ENCODE data around the gene CCDC184. TPM values are rescaled to one million over a fixed set of nuclear protein-coding genes. Genes with fewer than 3 reads are reported as not detected.

CCDC184 gene
- total RNA-seq, 1 donor from 2014 or later, result 0.18 TPM

DNA sequence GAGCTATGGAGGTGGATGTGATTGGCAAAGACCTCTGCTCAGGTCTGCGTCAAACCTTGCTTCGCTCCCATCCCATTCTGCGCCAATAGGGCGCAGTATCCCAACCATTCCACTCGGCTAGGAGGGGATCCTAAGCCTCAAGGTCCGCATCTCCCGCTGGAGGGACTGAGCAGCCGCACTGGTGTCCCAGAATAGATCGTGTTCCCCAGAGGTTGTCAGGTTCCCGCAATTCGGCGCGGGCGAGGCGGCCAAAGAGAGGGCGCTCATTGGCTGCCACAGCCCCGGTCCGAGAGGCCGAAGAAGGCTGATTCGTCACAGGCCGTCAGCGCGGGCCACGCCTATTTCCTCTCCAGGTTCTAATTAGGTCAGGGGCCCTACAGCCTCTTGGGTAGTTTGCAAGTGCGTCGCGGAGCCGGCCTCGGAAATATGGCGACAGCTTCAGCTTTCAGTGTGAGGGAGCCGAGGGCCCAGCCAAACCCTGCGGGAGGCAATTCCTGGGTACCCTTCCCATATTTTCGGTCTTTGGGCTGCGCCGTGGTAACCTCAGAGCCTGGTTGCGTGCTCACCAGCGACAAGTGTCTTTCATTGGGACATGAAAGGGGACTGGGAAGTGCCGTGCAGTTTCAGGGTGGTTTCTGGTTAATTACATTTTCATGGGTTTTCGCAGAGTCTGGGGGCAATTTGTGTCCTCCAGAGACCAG is 14.7 kb downstream of the CCDC184 start:
- H3K27ac Mint-ChIP-seq, result peak overlapping the region; percentile 99
- POLR2A ChIA-PET, result interaction anchor here (0.6 to 4.1 kb wide), 10 partner anchors 9 to 617 kb away, joined by 3 to 32 read pairs (median 5); partner anchors contain the start of genes ASB8, CCDC184, KANSL2 and PFKM

DNA sequence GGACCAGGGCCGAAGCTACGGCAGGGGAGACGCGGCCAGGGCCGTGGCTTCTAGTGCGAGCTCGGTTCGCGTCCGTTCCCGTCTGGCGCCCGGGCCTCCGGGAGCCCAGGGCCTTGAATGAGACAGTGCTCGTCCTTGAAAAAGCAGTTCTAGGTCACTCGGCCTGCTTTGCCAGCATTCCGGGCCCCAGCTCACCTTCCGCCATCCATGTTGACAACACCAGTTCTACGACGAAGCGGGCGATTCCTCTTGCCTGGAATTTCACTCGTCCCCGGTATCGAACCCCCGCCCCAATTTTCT is 15.2 kb downstream of the CCDC184 start:
- H3K4me1 Mint-ChIP-seq, result peaks cover 26% of the 10 kb centered on the region
- no peak for DNase-seq

More for the DNA sequence above, 14.7 kb downstream of the CCDC184 start:
- peaks cover 17% of the 10 kb centered on the region for H3K27me3 Mint-ChIP-seq
- intact Hi-C loops (cut with micrococcal nuclease), result loop anchor here (1.0 to 2.0 kb wide), 8 partner anchors 9 to 519 kb away; partner anchors contain the start of genes ASB8, CCDC184, CCNT1 and RPAP3
- H3K4me1 Mint-ChIP-seq, result peaks cover 26% of the 10 kb centered on the region
- TF ChIP-seq, protein P1, sequence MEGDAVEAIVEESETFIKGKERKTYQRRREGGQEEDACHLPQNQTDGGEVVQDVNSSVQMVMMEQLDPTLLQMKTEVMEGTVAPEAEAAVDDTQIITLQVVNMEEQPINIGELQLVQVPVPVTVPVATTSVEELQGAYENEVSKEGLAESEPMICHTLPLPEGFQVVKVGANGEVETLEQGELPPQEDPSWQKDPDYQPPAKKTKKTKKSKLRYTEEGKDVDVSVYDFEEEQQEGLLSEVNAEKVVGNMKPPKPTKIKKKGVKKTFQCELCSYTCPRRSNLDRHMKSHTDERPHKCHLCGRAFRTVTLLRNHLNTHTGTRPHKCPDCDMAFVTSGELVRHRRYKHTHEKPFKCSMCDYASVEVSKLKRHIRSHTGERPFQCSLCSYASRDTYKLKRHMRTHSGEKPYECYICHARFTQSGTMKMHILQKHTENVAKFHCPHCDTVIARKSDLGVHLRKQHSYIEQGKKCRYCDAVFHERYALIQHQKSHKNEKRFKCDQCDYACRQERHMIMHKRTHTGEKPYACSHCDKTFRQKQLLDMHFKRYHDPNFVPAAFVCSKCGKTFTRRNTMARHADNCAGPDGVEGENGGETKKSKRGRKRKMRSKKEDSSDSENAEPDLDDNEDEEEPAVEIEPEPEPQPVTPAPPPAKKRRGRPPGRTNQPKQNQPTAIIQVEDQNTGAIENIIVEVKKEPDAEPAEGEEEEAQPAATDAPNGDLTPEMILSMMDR (IDR thresholded peaks at IDR 0.05), result no peak
- CTCF ChIA-PET, result interaction anchor here (1.3 to 2.3 kb wide), 5 partner anchors 9 to 50 kb away, joined by 3 to 21 read pairs (median 7); partner anchors contain the start of genes ASB8 and CCDC184
- peaks cover 4% of the 10 kb centered on the region for H3K9me3 Mint-ChIP-seq
- H3K36me3 Mint-ChIP-seq (ENCODE audit: low read depth), result peaks cover 6% of the 10 kb centered on the region
- DNase-seq (peak; percentile 84), ATAC-seq (ENCODE audit: low read depth) (peak; percentile 98)
- H3K4me3 Mint-ChIP-seq, result peak overlapping the region; percentile 96

DNA sequence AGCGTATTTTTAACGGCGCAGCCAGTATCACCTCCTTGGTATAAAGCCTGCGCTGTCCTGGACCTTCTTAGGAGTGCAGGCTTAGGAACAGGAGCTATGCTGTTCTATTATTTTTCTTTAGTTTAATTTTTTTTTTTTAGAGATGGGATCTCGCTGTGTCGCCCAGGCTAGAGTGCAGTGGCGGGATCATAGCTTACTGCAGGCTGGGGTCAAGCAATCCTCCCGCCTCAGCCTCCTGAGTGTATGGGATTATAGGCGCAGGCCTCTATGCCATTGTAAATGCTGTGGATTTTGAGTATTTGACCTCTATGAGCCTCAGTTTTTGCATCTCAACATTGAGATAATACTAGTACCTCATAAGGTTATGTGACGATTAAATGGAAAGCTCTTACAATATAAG is 15.5 kb downstream of the CCDC184 start:
- H3K4me3 Mint-ChIP-seq, result peak overlapping the region; percentile 96
- TF ChIP-seq, protein P1 (IDR thresholded peaks at IDR 0.05), result no peak
- peaks cover 12% of the 10 kb centered on the region for H3K27me3 Mint-ChIP-seq
- peak overlapping the region; percentile 99 for H3K27ac Mint-ChIP-seq
- peaks cover 4% of the 10 kb centered on the region for H3K9me3 Mint-ChIP-seq
- peaks cover 26% of the 10 kb centered on the region for H3K4me1 Mint-ChIP-seq
- H3K36me3 Mint-ChIP-seq (ENCODE audit: low read depth), result peaks cover 6% of the 10 kb centered on the region
- DNase-seq (no peak), ATAC-seq (ENCODE audit: low read depth) (no peak)
- POLR2A ChIA-PET, result interaction anchor here (0.6 to 4.1 kb wide), 9 partner anchors 10 to 616 kb away, joined by 3 to 32 read pairs (median 4); partner anchors contain the start of genes ASB8, CCDC184, PFKM and SENP1
- intact Hi-C loops (cut with micrococcal nuclease), result loop anchor here (1.0 to 2.0 kb wide), 8 partner anchors 10 to 518 kb away; partner anchors contain the start of genes ASB8, CCDC184, CCNT1 and RPAP3
- CTCF ChIA-PET, result interaction anchor here (1.2 to 2.3 kb wide), 3 partner anchors 9 to 41 kb away, joined by 3 to 9 read pairs (median 4); partner anchors contain the start of gene ASB8

More for the DNA sequence above, 15.2 kb downstream of the CCDC184 start:
- ChIA-PET CTCF (interaction anchor here (1.2 to 2.3 kb wide), 3 partner anchors 9 to 41 kb away, joined by 3 to 9 read pairs (median 4); partner anchors contain the start of gene ASB8), POLR2A (interaction anchor here (0.6 to 4.1 kb wide), 9 partner anchors 9 to 616 kb away, joined by 3 to 32 read pairs (median 4); partner anchors contain the start of genes ASB8, CCDC184, PFKM and SENP1)
- Mint-ChIP-seq H3K4me3 (peak overlapping the region; percentile 96), H3K36me3 (ENCODE audit: low read depth) (peaks cover 6% of the 10 kb centered on the region), H3K27me3 (peaks cover 14% of the 10 kb centered on the region), H3K27ac (peak overlapping the region; percentile 99), H3K9me3 (peaks cover 4% of the 10 kb centered on the region)
- peak; percentile 13 for ATAC-seq (ENCODE audit: low read depth)
- TF ChIP-seq, protein P1 (IDR thresholded peaks at IDR 0.05), result no peak
- intact Hi-C loops (cut with micrococcal nuclease), result loop anchor here (1.0 to 2.0 kb wide), 8 partner anchors 9 to 518 kb away; partner anchors contain the start of genes ASB8, CCDC184, CCNT1 and RPAP3

DNA sequence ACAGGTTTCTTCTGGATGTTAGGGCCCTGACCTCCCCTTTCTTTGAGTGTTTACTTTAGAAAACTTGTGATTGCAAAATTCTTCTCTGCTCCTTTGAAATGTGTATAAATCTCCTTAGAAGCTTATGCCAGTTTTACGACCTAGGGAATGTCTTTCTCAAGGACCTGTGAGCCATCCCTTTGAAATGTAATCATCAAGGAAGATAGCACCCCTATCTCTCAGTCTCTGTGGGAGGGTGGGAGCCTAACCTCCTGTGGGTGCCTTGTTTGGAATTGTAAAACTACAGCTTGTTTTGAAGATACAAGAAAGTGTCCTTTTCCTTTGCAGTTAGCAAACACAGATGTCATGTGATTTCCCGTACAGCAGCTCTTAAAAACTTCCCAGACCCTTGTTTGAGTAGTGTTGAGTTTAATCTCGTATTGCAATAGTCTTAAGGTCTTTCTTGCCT is 16.4 kb downstream of the CCDC184 start:
- ATAC-seq (ENCODE audit: low read depth) (no peak), DNase-seq (no peak)
- ChIA-PET CTCF (interaction anchor here (1.2 to 1.6 kb wide), 2 partner anchors 10 to 42 kb away, joined by 3 to 4 read pairs; partner anchors contain the start of gene ASB8), POLR2A (interaction anchor here (2.9 to 4.1 kb wide), 2 partner anchors 17 to 42 kb away, joined by 28 to 32 read pairs; partner anchors contain the start of genes ASB8 and CCDC184)
- TF ChIP-seq, protein P1 (IDR thresholded peaks at IDR 0.05), result no peak
- Mint-ChIP-seq H3K4me3 (peak overlapping the region; percentile 96), H3K27me3 (peaks cover 6% of the 10 kb centered on the region), H3K4me1 (peaks cover 26% of the 10 kb centered on the region), H3K27ac (peak overlapping the region; percentile 37), H3K36me3 (ENCODE audit: low read depth) (peaks cover 12% of the 10 kb centered on the region), H3K9me3 (peaks cover 8% of the 10 kb centered on the region)
- intact Hi-C loops (cut with micrococcal nuclease), result loop anchor here (2.0 kb wide), 1 partner anchor 517 kb away; the partner anchor contains the start of gene CCNT1

All from activated B cell treated with CpG ODN at 0.5 μM for 24 hours (primary cell).